ENCODE results near the gene SENP1.

DNA sequence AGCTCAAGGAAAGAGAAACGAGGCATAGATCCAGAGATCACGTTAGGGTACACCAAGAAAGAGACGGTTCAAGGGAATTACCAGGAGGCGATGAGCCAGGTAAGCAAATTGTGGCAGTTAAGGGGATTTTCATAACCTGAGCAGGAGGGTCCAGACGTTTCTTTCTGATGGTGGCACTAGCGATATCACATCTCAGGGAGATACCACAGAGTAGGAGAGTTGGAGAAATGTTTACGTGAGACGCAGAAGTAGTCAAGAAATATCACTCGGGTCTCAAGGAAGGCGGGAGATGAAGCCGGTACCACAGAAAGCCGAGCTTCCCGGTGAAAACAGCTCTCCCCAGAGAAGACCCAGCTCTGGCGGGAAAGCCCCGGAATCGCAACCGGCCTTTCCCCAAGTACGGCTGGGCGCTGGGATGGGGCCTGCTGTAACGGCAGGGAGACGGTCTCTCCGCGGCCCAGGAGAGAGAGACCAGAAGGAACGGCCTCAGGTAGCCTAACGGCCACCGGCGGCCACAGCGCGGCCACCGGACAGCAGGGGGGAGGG, 485 bp downstream of the SENP1 start:
- TF ChIP-seq CTCF (IDR thresholded peaks at IDR 0.05) = no peak
- no peak for TF ChIP-seq POLR2A (IDR thresholded peaks at IDR 0.05)

Data from prostate gland (tissue), 2 donors.